ENCODE results near the gene HDAC2.
"Not testable (repeated sequence)": the region's sequence is repeated elsewhere in the genome, so short reads cannot be mapped to it uniquely, and the experiment has no call there.

The HDAC2 gene

GRCh38 chr6:113969888-113970804 is 802 bp downstream of the HDAC2 start:
- no peak for DNase-seq

- DNase-seq: no peak
Observed at GRCh38 chr6:113968472-113968871, 2.5 kb downstream of the HDAC2 start.

GRCh38 chr6:113967777-113968176 is 3.2 kb downstream of the HDAC2 start:
- no peak for DNase-seq

GRCh38 chr6:113960795-113961194 is 10.2 kb downstream of the HDAC2 start:
- no peak for DNase-seq

- no peak for DNase-seq
Observed at GRCh38 chr6:113959235-113959634, 11.7 kb downstream of the HDAC2 start.

GRCh38 chr6:113954653-113955052 is 16.3 kb downstream of the HDAC2 start:
- no peak for DNase-seq

GRCh38 chr6:113953346-113953745 is 17.6 kb downstream of the HDAC2 start:
- no peak for DNase-seq

GRCh38 chr6:113949499-113949898 is 21.4 kb downstream of the HDAC2 start:
- DNase-seq: no peak

GRCh38 chr6:113944701-113945100 is 26.2 kb downstream of the HDAC2 start:
- no peak for DNase-seq

- no peak for DNase-seq
Observed at GRCh38 chr6:113939825-113940224, 31.1 kb downstream of the HDAC2 start.

- no peak for DNase-seq
Observed at GRCh38 chr6:113936093-113936934, 34.6 kb downstream of the HDAC2 start.

GRCh38 chr6:113934101-113934500 is 36.8 kb downstream of the HDAC2 start:
- DNase-seq: no peak

GRCh38 chr6:113931907-113932306 is 39.0 kb downstream of the HDAC2 start:
- DNase-seq: not testable (repeated sequence)

GRCh38 chr6:113930183-113930582 is 40.8 kb downstream of the HDAC2 start:
- no peak for DNase-seq

GRCh38 chr6:113927001-113927400 is 43.9 kb downstream of the HDAC2 start:
- DNase-seq: no peak

- DNase-seq: no peak
Observed at GRCh38 chr6:113925378-113925777, 45.6 kb downstream of the HDAC2 start.

GRCh38 chr6:113924312-113924723 is 46.6 kb downstream of the HDAC2 start:
- DNase-seq: no peak

- no peak for DNase-seq
Observed at GRCh38 chr6:113923526-113923925, 47.4 kb downstream of the HDAC2 start.

- DNase-seq: no peak
Observed at GRCh38 chr6:113921299-113921904, 49.5 kb downstream of the HDAC2 start.

- DNase-seq: no peak
Observed at GRCh38 chr6:113920663-113921267, 50.2 kb downstream of the HDAC2 start.

GRCh38 chr6:113910285-113910684 is 60.7 kb downstream of the HDAC2 start:
- DNase-seq: not testable (repeated sequence)

- no peak for DNase-seq
Observed at GRCh38 chr6:113909224-113909856, 61.6 kb downstream of the HDAC2 start.
